MM.1S (cell line): ENCODE measurements around the gene NUMB.
A peak's percentile ranks its signal among the peaks of the same experiment; 100 is the strongest.

Source experiments
- DNase-seq: peaks from one replicate; pipeline ENCODE4 v3.0.0-alpha.2; 2015
- H2AFZ ChIP-seq: fragments of 300-600 bp; sonication (generic); 2 replicates; pipeline ENCODE4 v1.6.0; 2016; ENCODE audit warnings: antibody characterized with exemption, low read length
- H3F3A ChIP-seq: fragments of 300-600 bp; sonication (generic); 2 replicates; pipeline ENCODE4 v1.6.1; 2016; ENCODE audit warnings: mild to moderate bottlenecking, antibody characterized with exemption, low read length, moderate library complexity, mixed read lengths; ENCODE audit not compliant: insufficient read depth
- H3K27ac ChIP-seq: fragments of 300-600 bp; sonication (generic); 2 replicates; pipeline ENCODE4 v1.5.1; 2016; ENCODE audit warnings: mild to moderate bottlenecking, low read length
- H3K27me3 ChIP-seq: fragments of 300-600 bp; sonication (generic); replicated peaks from 2 replicates; pipeline ENCODE4 v1.6.0; 2016; ENCODE audit warnings: low read length; ENCODE audit not compliant: insufficient read depth
- H3K36me3 ChIP-seq: fragments of 300-600 bp; sonication (generic); replicated peaks from 2 replicates; pipeline ENCODE4 v1.6.1; 2016; ENCODE audit warnings: mild to moderate bottlenecking, low read length, mixed read lengths; ENCODE audit not compliant: insufficient read depth
- H3K4me1 ChIP-seq: fragments of 300-600 bp; sonication (generic); 2 replicates; pipeline ENCODE4 v1.6.1; 2016; ENCODE audit warnings: low read length, mixed read lengths
- H3K4me2 ChIP-seq: fragments of 300-600 bp; sonication (generic); 2 replicates; pipeline ENCODE4 v1.6.0; 2016; ENCODE audit warnings: low read depth, low read length
- H3K4me3 ChIP-seq: fragments of 300-600 bp; sonication (generic); 2 replicates; pipeline ENCODE4 v1.5.1; 2016; ENCODE audit warnings: low read length, mixed read lengths
- H3K79me2 ChIP-seq: fragments of 300-600 bp; sonication (generic); 2 replicates; pipeline ENCODE4 v1.6.1; 2016; ENCODE audit warnings: mixed run types, low read length, mixed read lengths
- H3K9ac ChIP-seq: fragments of 300-600 bp; sonication (generic); 2 replicates; pipeline ENCODE4 v1.6.1; 2016; ENCODE audit warnings: low read length, mixed read lengths
- H3K9me2 ChIP-seq: fragments of 300-600 bp; sonication (generic); replicated peaks from 2 replicates; pipeline ENCODE4 v1.6.1; 2016; ENCODE audit warnings: mild to moderate bottlenecking, low read length, mixed read lengths; ENCODE audit not compliant: insufficient read depth
- H3K9me3 ChIP-seq: fragments of 300-600 bp; sonication (generic); replicated peaks from 2 replicates; pipeline ENCODE4 v1.6.1; 2016; ENCODE audit warnings: mild to moderate bottlenecking, low read length, mixed read lengths; ENCODE audit not compliant: insufficient read depth
- H4K20me1 ChIP-seq: fragments of 300-600 bp; sonication (generic); 2 replicates; pipeline ENCODE4 v1.6.1; 2016; ENCODE audit warnings: mild to moderate bottlenecking, low read length, moderate library complexity, mixed read lengths; ENCODE audit not compliant: insufficient read depth
- EZH2 ChIP-seq: fragments of 300-600 bp; sonication (generic); optimal IDR thresholded peaks from 2 replicates; pipeline ENCODE3; 2017; ENCODE audit warnings: low read depth, mild to moderate bottlenecking, antibody characterized with exemption, low read length, mixed read lengths
- EZH2phosphoT487 ChIP-seq: fragments of 300-600 bp; sonication (generic); IDR thresholded peaks from 2 replicates; pipeline ENCODE4 v1.6.1; 2018; ENCODE audit warnings: antibody characterized with exemption, low read length
- TF ChIP-seq, protein P1 (sequence below): fragments of 300-600 bp; sonication (generic); IDR thresholded peaks from 2 replicates; pipeline ENCODE4 v1.5.1; 2016; ENCODE audit warnings: antibody characterized with exemption, low read length, mixed read lengths

NUMB gene

GRCh38 chr14:73295198-73295796 is 163.0 kb downstream of the NUMB start:
- Histone ChIP-seq H3K27me3 (no peaks in the 10 kb centered on the region), H3K4me2 (no peak overlapping the region), H3K9me2 (no peaks in the 10 kb centered on the region), H3K9ac (no peak overlapping the region), H4K20me1 (no peaks in the 10 kb centered on the region), H3K4me1 (no peaks in the 10 kb centered on the region), H3K9me3 (no peaks in the 10 kb centered on the region), H3F3A (no peaks in the 10 kb centered on the region), H2AFZ (no peak overlapping the region), H3K27ac (no peak overlapping the region), H3K79me2 (no peaks in the 10 kb centered on the region), H3K36me3 (no peaks in the 10 kb centered on the region), H3K4me3 (no peak overlapping the region)
- TF ChIP-seq EZH2phosphoT487, result no peak
- TF ChIP-seq, protein P1, sequence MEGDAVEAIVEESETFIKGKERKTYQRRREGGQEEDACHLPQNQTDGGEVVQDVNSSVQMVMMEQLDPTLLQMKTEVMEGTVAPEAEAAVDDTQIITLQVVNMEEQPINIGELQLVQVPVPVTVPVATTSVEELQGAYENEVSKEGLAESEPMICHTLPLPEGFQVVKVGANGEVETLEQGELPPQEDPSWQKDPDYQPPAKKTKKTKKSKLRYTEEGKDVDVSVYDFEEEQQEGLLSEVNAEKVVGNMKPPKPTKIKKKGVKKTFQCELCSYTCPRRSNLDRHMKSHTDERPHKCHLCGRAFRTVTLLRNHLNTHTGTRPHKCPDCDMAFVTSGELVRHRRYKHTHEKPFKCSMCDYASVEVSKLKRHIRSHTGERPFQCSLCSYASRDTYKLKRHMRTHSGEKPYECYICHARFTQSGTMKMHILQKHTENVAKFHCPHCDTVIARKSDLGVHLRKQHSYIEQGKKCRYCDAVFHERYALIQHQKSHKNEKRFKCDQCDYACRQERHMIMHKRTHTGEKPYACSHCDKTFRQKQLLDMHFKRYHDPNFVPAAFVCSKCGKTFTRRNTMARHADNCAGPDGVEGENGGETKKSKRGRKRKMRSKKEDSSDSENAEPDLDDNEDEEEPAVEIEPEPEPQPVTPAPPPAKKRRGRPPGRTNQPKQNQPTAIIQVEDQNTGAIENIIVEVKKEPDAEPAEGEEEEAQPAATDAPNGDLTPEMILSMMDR, result peak; percentile 52
- peak; percentile 45 for DNase-seq

- Histone ChIP-seq H3K4me2 (no peak overlapping the region), H3K27me3 (no peaks in the 10 kb centered on the region), H3K9me2 (no peaks in the 10 kb centered on the region), H3K9ac (no peak overlapping the region), H4K20me1 (no peaks in the 10 kb centered on the region), H3K4me1 (no peaks in the 10 kb centered on the region), H2AFZ (no peak overlapping the region), H3K79me2 (no peaks in the 10 kb centered on the region), H3K36me3 (no peaks in the 10 kb centered on the region), H3K4me3 (no peak overlapping the region), H3K27ac (no peak overlapping the region), H3K9me3 (no peaks in the 10 kb centered on the region), H3F3A (no peaks in the 10 kb centered on the region)
- DNase-seq, result no peak
- TF ChIP-seq, protein P1, result no peak
- no peak for TF ChIP-seq EZH2
Measured at GRCh38 chr14:73293782-73294781, 164.3 kb downstream of the NUMB start.

- Histone ChIP-seq H3K4me2 (no peak overlapping the region), H2AFZ (no peak overlapping the region), H3K27ac (no peak overlapping the region)
Measured at GRCh38 chr14:73290279-73290678, 168.1 kb downstream of the NUMB start.

More at GRCh38 chr14:73290279-73290678, 168.1 kb downstream of the NUMB start:
- no peak overlapping the region for H3K9ac ChIP-seq
- H3K4me1 ChIP-seq, result no peaks in the 10 kb centered on the region
- H3K27me3 ChIP-seq, result no peaks in the 10 kb centered on the region
- no peaks in the 10 kb centered on the region for H3K9me2 ChIP-seq
- H4K20me1 ChIP-seq, result no peaks in the 10 kb centered on the region
- no peaks in the 10 kb centered on the region for H3K79me2 ChIP-seq
- no peak overlapping the region for H3K4me3 ChIP-seq
- no peak for DNase-seq
- H3K36me3 ChIP-seq, result no peaks in the 10 kb centered on the region
- no peaks in the 10 kb centered on the region for H3K9me3 ChIP-seq
- H3F3A ChIP-seq, result no peaks in the 10 kb centered on the region
- TF ChIP-seq, protein P1, result no peak
- no peak for TF ChIP-seq EZH2
- no peak for TF ChIP-seq EZH2phosphoT487
